GM12864 (cell line): ENCODE measurements around the gene EFCAB6.

Source experiments
- DNase-seq: peaks from one replicate; pipeline ENCODE4 v3.0.0-alpha.2; 2011; ENCODE audit warnings: low read depth
- H3K4me3 ChIP-seq: 2 replicates; pipeline ENCODE4 v1.5.1; 2011; ENCODE audit warnings: mild to moderate bottlenecking, low read depth, low read length, control low read depth
- TF ChIP-seq, protein P1 (sequence below): IDR thresholded peaks from 2 replicates; pipeline ENCODE4 v1.5.1; 2011; ENCODE audit warnings: low read depth, mild to moderate bottlenecking, moderate library complexity, low read length, control low read depth, inconsistent platforms; ENCODE audit errors: missing control alignments

The EFCAB6 gene

DNA sequence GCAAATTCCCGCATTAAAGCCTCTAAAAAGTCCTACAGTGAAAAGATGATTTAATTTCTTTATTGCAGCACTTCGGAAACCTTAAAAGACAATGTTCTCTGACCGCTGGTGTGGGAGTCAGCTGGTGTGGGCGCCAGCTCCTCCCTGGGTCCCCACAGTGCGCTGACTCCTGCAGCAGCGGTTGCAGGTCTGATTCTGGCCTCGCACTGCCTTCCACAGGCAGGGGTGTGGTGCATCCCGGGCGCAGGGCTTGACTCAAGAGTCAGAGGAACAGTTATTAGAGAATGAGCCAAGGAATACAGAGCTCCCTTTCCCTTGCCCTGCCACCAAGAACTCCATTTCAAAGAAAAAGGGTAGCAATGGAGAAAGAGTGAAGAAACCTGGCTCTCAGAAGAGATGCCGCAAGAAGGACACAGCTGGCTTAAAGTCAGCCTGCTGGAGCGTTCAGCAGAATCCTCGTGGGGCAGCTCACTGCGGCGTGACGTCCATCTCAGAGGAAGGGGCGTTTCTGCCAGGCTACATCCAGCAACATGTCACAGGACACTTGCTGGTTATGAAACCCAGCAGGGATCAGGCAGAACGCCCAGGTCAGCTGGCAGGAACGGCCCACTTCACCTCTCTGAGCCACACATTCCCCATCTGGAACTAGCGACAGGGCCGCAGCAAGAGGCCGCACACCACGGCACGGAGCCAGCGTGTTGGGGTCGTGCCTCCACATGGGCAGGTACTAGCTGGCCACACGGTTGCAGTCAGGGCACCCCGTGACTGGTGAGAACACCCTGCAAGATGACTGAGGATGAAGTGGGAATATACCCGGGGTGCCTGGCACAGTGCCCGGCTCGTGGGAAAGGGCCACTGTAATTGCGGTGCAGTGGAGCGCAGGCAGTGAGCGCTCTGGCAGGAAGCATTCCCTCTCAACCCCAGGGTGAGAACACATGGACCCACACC, 18.1 kb upstream of the EFCAB6 start:
- H3K4me3 ChIP-seq = no peak overlapping the region
- DNase-seq = no peak
- TF ChIP-seq, protein P1, sequence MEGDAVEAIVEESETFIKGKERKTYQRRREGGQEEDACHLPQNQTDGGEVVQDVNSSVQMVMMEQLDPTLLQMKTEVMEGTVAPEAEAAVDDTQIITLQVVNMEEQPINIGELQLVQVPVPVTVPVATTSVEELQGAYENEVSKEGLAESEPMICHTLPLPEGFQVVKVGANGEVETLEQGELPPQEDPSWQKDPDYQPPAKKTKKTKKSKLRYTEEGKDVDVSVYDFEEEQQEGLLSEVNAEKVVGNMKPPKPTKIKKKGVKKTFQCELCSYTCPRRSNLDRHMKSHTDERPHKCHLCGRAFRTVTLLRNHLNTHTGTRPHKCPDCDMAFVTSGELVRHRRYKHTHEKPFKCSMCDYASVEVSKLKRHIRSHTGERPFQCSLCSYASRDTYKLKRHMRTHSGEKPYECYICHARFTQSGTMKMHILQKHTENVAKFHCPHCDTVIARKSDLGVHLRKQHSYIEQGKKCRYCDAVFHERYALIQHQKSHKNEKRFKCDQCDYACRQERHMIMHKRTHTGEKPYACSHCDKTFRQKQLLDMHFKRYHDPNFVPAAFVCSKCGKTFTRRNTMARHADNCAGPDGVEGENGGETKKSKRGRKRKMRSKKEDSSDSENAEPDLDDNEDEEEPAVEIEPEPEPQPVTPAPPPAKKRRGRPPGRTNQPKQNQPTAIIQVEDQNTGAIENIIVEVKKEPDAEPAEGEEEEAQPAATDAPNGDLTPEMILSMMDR = no peak

DNA sequence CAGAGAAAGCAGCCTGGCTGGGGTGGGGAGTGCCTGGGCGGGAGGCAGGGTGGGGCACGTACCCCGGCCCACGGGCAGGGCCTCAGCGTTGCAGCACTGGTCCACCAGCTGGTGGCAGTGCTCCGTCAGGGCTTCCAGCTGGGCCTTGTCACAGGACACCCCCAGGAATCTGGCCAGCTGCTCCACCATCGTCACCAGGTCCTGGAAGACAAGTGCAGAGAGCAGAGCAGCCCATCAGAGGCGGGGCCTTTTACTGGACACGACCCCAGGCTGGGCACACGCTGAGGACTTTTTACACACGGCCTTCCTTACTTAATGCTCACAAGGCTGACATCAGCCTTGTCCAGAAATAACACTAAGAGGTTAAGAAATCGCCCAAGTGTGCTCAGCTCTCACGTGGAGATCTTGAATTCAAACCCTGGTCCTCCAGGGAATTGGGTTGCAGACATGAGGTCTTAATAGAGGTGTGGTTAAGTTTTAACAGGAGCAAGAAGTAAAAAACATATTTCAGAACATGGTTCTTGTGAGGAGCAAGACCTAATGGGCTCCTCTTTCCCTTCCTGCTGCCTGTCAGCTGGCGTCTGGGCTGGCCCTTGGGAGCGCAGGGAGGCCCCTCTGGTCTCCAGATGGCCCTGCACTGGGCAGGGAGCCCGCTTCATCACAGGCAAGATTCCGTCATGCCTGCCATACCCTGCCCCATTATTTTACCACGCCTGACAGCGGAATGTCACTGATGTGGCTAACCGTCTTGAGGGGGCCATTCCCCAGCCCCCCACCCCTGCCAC, 17.1 kb upstream of the EFCAB6 start:
- DNase-seq = no peak
- H3K4me3 ChIP-seq = no peak overlapping the region
- TF ChIP-seq, protein P1 = no peak

DNA sequence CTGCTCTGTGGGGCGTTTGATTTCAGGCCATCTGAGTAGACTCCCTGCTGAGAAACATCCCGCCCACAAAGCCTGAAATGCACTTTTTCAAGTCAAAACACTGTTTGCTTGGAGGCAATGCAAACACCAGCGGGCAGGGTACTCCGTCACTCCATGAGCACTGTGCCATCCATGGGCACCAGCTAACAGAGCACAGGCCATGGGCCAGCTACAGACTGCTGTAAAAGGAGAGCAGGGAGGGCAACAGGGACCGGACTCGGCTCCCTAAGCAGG, 16.6 kb upstream of the EFCAB6 start:
- TF ChIP-seq, protein P1 = no peak
- no peak for DNase-seq
- H3K4me3 ChIP-seq = no peak overlapping the region

DNA sequence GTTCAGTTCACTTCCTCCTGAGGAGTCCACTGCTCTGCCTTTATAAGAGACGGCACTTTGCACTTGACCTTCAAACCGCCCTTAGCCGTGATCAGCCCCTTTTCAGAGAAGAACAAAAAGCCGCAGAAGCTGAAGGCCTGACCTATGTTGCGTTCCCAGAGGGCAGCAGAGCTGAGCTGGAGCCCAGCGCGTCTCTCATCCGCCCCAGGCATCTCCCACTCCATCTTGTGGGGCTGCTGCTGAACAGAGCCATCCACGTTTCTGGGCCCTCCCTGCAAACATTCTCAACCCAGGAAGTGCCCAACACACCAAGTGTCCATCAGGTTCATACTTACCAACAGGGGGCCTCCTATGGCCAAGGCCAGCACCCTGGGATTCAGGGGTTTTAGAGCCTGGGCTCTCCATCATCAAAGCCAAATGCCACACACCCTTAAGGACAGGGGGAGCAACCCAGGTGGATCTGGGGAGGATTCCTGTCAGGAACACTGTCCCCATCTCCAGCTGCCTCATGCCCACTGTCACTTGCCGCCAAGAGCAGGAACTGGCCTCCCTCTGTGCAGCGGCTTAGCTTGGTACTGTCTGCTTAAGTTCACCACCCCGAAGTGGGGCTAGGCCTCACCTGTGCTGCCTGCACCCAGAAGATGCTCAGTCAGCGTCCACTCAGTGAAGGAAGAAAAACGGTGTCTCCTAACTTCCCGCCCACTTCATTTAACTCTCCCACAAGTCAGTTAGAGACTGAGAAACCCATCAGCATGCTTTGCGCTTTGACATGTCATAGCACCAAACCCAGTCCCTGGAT, 16.0 kb upstream of the EFCAB6 start:
- no peak for DNase-seq
- no peak overlapping the region for H3K4me3 ChIP-seq
- TF ChIP-seq, protein P1 = no peak

DNA sequence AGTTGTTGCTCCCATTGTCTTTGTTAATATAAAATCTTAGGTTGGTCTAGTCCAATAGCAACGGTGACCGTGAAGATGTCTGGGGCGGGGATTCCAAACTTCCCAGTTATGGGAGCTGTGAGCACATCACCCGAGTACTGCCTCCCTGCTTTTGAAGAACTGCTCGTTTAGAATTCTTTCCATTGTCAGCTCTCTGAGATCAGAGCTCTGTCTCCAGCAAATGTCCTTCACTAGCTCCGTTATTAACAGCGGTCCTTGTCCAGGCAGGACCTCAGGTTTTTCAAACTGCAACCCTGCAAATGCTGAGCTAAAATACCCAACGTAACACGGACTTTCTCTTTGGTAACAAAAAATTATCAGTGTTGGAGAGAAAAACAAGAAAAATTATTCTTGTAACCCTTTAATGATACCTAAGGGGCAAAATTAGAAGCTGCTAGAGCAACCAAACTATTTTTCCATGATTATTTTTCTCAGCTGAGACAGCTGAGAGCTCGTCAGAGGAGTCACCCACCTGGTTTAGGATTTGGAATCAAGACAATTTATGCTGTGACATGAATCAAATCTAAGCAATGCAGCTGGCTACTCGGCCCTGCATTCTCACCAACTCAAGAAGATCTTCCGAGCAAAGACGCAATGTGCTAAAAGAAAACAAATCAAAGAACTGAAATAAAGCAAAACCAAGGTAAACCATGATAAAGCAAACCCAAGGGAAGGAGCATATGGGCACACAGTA, 15.1 kb upstream of the EFCAB6 start:
- TF ChIP-seq, protein P1 = no peak
- no peak overlapping the region for H3K4me3 ChIP-seq
- DNase-seq = no peak
